Activated CD8-positive, alpha-beta memory T cell treated with anti-CD3 and anti-CD28 coated beads for 36 hours (primary cell): ENCODE measurements around the gene ZNF600. TPM values are rescaled to one million over a fixed set of nuclear protein-coding genes. Genes with fewer than 3 reads are reported as not detected.
"Not testable (repeated sequence)": the region's sequence is repeated elsewhere in the genome, so short reads cannot be mapped to it uniquely, and the experiment has no call there.

Experiments
- CTCF ChIA-PET: fragments of 350-600 bp; sonication (Branson Sonifier 250); formaldehyde crosslinking; loops from one replicate; lab custom pipeline; 2021; ENCODE audit warnings: antibody characterized with exemption; lab: Charles Lee
- POLR2A ChIA-PET: fragments of 350-600 bp; sonication (Branson Sonifier 250); formaldehyde crosslinking; loops from one replicate; lab custom pipeline; 2021; ENCODE audit warnings: antibody characterized with exemption; lab: Charles Lee
- total RNA-seq, 2 experiments: library from RNA; stranded (reverse); gene quantifications; one replicate each; pipeline ENCODE4 v1.2.3, GENCODE V29; 2021

ZNF600 gene
- total RNA-seq, 2 experiments from 2014 or later: 16.1 to 17.8 TPM

DNA sequence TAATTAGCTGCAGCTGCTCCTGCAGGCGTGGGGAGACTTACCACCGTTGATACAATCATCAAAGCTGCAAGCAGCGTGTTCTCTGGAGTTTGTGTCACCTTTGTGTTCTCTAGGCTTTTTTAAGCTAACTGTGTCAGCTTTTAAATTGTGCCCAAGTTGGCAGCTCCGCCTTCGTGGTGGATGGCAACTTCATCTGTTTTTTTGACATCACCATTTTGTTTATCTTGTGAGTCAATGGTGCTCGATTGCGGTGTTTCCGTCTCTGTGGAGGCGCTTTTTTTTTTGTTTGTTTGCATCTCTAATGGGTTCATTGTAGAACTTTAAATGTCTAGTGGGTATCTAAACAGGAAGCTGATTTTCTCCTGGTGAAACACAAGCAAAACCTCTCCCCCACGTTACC is 40.7 kb downstream of the ZNF600 start:
- POLR2A ChIA-PET: not testable (repeated sequence)

DNA sequence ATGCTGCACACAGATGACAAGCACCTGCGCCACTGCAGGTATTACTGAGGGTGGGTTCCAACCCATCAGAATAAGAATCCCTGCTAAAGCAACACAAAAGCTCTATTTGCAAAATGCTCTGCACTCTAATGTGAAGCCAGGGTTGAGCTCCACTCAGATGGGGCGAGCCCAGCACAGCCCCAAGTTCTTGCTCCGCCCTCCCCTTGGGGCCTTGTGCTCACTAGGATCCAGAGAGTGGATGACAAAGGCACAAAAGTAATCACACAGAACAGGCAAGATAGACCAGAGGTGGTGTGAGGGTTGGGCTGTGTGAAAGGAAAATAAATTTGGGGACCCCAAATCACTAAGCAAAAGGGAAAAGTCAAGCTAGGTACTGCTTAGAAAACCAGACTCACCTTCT is 43.5 kb downstream of the ZNF600 start:
- CTCF ChIA-PET: no interaction called here
- POLR2A ChIA-PET: no interaction called here

More for the DNA sequence above, 40.7 kb downstream of the ZNF600 start:
- CTCF ChIA-PET: not testable (repeated sequence)

DNA sequence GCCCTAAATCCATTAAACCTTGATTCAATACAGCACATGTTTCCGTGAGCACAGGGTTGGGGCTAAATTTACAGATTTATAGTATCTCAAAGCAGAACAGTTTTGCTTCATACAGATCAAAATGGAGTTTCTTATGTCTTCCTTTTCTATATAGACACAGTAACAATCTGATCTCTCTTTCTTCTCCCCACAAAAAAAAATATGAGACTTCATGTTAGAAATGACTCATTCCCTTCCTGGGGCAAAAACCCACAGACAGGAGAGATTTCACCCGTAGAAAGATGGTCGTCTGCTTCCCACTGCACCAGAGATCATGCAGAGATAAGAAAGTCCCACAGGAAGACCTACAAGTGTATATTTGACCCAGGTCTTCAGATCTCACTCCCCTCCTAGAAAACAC is 44.1 kb downstream of the ZNF600 start:
- ChIA-PET CTCF (no interaction called here), POLR2A (no interaction called here)

DNA sequence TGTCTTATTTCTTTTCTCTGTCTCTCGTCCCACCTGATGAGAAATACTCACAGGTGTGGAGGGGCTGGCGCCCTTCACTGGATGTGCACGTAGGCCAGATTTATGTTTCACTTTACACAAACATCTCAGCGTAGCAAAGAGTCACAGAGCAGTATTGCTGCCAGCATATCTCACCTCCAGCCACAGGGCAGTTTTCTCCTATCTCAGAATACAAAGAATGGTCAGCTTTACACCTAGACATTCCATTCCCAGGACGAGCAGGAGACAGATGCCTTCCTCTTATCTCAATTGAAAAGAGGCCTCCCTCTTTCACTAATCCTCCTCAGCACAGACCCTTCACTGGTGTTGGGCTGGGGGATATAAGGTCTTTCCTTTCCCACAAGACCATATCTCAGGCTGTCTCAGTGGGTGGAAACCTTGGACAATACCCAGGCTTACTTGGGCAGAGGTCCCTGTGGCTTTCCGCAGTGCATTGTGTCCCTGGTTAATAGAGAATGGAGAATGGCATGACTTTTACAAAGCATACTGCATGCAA is 44.6 kb downstream of the ZNF600 start:
- CTCF ChIA-PET: no interaction called here
- POLR2A ChIA-PET: no interaction called here

DNA sequence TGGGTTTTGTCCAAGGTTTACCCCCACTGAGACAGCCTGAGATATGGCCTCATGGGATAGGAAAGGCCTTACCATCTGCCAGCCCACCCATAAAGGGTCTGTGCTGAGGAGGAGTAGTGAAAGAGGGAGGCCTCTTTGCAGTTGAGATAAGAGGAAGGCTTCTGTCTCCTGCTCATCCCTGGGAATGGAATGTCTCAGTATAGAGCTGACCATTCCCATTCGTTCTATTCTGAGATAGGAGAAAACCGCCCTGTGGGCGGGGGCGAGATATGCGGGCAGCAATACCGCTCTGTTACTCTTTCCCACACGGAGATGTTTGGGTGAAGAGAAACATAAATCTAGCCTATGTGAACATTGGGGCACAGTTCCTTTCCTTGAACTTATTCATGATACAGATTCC is 45.2 kb downstream of the ZNF600 start:
- CTCF ChIA-PET, POLR2A ChIA-PET: not testable (repeated sequence)

DNA sequence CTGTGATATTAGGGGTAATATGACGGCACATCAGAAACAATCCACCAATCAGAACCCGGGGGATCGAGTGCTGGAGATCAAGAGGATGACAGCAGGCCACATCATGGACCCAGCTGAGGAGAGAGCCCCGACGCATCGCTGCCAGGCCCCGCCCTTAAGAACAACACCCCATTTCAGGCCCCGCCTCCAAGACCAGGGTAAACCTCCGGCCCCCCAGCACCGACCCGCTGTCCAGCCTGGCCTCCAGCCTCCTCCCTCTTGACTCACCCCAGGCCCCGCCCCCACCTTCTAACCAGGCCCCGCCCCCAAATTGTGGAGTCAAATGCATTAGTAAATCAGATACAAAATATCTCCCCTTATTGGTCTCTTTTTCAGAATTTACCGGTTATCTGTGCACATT is 47.0 kb downstream of the ZNF600 start:
- ChIA-PET POLR2A (no interaction called here), CTCF (no interaction called here)

DNA sequence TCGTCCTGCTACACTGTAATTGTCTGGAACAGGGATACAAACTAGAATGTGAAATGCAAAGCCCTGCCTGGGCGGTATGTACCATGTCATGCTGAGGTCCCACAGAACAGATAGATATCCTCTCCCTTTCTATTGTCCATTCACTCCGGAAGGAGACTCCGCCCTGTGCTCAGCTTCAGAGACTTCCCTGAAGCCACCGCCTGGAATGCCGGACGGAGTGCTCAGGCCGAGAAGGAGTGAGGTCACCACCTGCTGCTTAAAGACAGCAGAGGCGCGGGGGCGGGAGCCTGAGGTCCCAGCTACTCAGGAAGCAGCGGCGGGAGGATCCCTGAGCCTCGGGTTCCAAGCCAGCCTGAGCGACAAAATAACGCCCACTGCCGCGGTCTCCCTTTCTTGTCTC is 50.9 kb downstream of the ZNF600 start:
- CTCF ChIA-PET: no interaction called here
- POLR2A ChIA-PET: no interaction called here

DNA sequence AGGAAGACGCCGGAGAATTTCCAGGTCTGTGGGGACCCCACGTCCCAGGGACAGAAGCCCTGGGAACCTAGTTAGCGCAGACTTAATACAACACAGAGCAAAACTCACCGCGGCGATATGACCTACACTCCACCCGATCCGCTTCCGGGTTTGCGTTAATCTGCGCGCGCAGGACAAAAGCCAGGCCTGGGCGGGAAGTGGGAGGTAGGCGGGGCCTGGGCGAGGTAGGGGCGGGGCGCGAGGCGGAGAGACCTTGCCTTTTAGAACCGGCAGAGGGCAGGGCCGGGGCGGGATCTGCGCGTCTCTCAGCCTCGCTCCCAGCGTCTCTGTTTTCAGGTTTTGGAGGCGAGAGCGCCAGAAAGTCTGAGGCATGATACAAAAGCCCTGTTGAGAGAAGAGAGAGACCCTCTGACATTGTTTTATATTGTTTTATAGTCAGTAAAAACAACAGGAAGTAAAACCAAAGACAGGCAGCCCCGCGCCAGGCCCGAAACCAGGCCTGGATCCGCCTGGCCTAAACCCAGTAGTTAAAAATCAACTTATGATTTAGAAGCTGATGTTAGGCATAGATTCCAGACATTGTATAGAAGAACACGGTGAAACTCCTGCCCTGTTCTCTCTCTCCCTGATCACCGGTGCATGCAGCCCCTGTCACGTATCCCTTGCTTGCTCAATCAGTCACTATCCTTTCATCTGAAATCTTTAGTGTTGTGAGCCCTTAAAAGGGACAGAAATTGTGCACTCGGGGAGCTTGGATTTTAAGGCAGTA is 51.5 kb downstream of the ZNF600 start, which contains the start of gene ZNF611:
ZNF611 (minus strand) TSS at position 152 of the 769 bp plus-strand sequence. CDS start 19,150 bp downstream, outside the sequence.
- POLR2A ChIA-PET: no interaction called here
- CTCF ChIA-PET: no interaction called here

DNA sequence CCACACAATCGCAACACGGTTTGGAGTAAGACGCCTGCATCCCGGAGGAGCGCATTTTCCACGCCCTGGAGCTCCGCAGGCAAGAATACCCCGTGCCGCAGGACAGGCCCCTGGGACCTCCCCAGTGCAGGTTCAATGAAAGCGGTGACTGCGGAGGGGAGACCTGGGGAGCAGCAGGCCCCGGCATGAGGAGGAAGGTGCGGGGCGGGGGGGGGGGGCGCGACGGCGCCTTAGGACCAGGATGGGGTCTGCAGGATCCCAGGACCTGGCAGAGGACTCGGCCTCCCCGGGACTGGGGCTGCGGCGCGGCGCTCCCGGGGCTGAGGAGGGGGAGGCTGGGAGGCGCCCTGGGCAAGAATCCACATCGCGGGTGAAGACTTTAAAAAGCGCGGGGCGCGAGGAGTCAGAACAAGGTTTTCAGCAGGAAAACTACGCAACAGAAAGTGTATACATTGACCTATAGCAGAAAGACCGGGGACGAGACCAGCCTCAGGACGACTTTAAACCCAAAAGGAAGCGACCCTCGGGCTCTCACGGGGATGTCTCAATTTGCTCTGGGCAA is 52.2 kb downstream of the ZNF600 start:
- ChIA-PET CTCF (no interaction called here), POLR2A (interaction anchor here (0.6 to 0.7 kb wide), 2 partner anchors 53 to 509 kb away, joined by 5 to 8 read pairs; no protein-coding TSS in a partner anchor)

DNA sequence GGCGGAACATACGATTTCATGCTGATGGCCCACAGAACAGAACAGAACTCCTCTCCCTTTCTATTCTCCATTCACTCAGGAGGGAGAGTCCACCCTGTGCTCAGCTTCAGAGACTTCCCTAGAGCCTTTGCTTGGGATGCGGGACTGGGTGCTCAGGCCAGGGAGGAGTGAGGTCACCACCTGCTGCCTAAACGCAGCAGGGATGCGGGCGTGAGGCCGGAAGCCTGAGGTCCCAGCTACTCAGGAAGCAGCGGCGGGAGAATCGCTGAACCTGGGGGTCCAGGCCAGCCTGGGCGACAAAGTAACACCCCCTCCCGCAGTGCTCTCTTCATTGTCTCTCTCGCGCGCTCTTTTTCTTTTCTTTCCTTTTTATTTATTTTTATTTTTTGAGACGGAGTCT is 60.5 kb downstream of the ZNF600 start:
- POLR2A ChIA-PET, CTCF ChIA-PET: not testable (repeated sequence)

DNA sequence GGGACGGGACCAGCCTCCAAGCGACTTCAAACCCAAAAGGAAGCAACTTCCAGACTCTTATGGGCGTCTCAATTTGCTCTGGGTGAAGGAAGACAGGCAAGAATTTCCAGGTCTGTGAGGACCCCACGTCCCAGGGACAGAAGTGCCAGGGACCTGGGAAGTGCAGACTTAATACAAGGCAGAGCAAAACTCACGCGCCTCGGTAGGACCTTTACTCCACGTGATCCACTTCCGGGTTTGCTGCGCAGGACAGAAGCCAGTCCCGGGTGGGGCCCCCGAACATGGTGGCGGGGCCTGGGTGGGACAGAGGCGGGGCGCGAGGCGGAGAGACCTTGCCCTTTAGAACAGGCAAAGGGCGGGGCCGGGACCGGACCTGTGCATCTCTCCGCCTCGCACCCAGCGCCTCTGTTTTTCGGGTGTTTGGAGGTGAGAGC is 61.0 kb downstream of the ZNF600 start:
- POLR2A ChIA-PET: no interaction called here
- CTCF ChIA-PET: no interaction called here

DNA sequence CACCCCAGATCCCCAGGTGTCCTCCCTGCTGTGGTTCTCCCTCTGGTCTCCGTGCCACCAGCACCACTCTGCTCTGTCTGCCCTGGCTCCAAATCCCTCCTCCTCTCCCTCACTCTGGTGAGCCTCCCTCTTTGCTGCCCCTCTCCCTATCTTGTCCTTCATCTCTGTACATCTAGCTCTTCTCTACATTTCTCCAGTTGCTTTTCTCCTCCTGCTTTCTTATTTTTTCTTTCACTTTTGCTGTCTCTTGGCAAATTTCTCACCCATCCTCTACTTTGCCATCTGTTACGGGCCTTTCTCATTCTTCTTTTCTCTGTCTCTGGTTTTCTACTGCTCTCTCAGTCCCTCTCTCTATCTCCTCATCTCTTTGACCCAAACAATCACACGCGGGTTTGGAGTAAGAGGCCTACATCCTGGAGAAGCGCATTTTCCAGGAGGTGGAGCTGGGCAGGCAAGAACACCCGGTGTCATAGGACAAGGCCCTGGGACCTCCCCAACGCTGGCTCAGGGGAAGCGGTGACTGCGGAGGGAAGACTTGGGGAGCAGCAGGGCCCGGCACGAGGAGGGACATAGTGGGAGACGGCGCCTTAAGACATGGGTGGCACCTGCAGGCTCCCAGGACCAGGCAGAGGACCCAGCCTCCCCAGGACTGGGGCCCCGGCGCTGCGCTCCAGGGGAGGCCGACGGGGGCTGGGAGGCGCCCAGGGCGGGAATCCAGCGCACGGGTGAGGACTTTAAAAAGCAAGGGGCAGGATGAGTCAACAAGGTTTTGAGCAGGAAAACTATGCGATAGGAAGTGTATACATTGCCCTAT is 61.7 kb downstream of the ZNF600 start:
- POLR2A ChIA-PET: no interaction called here
- CTCF ChIA-PET: no interaction called here

DNA sequence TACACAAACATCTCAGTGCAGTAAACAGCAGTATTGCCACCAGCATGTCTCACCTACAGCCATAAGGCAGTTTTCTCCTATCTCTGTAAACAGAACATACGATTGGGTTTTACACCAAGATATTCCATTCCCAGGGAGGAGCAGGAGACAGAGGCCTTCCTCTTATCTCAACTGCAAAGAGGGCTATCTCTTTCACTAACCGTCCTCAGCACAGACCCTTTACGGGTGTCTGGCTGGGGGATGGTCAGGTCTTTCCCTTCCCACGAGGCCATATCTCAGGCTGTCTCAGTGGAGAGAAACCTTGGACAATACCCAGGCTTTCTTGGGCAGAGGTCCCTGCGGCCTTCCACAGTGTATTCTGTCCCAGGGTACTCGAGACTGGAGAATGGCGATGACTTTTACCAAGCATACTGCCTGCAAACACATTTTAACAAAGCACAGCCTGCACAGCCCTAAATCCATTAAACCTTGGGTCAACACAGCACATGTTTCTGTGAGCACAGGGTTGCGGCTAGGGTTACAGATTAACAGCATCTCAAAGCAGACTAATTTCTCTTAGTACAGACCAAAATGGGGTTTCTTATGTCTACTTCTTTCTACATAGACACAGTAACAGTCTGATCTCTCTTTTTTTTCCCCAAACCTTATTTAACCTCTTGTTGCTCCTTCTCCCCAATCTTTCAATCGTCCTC is 62.5 kb downstream of the ZNF600 start:
- POLR2A ChIA-PET, CTCF ChIA-PET: not testable (repeated sequence)

DNA sequence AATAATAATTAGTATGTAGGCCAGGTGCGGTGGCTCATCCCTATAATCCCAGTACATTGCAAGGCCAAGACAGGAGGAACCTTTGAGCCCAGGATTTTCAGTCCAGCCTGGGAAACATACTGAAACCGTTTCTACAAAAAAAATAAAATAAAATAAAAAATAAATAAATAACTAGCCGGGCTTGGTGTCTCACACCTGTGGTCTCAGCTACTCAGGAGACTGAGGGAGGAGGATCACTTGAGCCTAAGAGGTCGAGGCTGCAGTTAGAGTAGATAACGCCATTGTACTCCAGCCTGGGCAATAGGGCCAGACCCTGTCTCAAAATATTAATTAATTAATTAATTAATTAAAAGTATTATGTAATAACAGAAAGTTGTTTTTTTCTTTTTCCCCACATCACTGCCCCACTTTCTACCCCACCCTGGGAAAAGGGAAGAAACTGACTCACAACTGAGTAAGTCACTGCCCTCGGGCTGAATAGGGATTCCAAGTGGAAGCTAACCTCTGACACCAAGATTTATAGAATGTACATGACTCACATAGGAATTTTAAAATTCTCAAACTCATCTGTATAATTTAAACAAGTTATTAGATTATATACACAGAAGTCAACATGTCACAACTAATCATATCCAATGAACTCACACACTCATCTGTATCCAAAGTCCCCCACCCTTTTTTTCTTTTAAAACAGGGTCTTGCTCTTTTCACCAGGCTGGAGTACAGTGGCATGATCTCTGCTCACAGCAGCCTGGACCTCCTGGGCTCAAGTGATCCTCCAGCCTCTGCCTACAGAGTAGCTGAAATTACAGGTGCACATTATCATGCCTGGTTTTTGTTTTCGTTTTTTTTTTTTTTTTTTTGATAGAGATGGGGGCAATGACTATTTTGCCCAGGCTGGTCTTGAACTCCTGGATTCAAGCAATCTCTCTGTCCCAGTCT is 64.3 kb downstream of the ZNF600 start:
- CTCF ChIA-PET: no interaction called here
- POLR2A ChIA-PET: no interaction called here

DNA sequence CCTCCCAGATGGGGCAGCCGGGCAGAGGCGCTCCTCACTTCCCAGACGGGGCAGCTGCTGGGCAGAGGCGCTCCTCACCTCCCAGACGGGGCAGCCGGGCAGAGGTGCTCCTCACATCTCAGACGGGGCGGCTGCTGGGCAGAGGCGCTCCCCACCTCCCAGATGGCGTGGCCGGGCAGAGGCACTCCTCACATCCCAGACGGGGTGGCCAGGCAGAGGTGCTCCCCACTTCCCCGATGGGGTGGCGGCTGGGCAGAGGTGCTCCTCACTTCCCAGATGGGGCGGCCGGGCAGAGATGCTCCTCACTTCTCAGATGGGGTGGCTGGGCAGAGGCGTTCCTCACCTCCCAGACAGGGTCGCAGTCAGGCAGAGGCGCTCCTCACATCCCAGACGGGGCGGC is 66.0 kb downstream of the ZNF600 start:
- CTCF ChIA-PET, POLR2A ChIA-PET: not testable (repeated sequence)

DNA sequence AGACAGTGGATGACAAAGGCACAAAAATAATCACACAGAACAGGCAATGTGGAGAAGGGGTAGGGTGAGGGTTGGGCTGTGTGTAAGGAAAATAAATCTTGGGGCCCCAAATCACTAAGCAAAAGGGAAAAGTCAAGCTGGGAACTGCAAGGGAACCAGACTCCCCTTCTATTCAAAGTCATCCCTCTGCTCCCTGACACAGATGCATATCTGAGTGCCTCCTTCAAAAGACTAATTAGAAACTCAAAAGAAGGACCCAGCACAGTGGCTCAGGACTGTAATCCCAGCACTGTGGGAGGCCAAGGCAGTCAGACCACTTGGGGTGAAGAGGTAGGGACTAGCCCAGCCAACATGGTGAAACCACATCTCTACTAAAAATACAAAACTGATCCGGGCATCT is 70.1 kb downstream of the ZNF600 start:
- ChIA-PET CTCF (interaction anchor here (0.6 kb wide), 1 partner anchor 113 kb away, joined by 4 read pairs; no protein-coding TSS in a partner anchor), POLR2A (no interaction called here)

DNA sequence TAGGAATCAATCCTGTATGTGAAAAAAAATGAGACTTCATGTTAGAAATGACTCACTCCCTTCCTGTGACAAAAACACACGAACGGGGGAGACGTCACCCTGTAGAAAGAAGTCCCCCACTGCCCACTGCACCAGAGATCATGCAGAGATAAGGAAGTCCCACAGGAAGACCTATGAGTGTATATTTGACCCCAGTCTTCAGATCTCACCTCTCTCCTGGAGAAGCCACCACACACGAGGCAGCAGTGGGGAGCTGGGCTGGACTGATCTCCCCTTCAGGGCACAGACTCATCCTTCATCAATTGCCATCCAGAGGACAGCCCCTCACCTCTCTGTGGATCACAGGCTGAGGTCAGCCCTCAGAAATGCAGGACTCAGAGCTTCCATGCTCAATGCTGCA is 70.7 kb downstream of the ZNF600 start:
- POLR2A ChIA-PET: not testable (repeated sequence)
- CTCF ChIA-PET: interaction anchor here (0.6 kb wide), 1 partner anchor 112 kb away, joined by 4 read pairs; no protein-coding TSS in a partner anchor

DNA sequence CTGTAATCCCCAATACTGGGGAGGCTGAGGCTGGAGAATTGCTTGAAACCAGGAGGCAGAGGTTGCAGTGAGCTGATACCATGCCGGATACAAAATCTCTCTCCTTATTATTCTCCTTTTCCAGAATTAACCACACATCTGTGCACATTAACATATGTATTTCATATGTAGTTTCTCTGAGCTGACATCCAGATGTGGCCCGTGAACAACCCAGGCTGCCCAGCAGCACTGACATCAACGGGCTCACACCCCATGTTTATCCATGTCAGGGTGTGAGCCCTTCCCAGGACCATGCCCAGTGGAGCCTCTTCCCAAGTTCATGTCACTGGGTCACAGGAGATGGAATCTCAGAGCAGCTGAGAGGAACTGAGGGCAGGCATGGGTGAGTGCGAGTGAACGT is 71.3 kb downstream of the ZNF600 start:
- POLR2A ChIA-PET: not testable (repeated sequence)
- CTCF ChIA-PET: interaction anchor here (0.6 kb wide), 1 partner anchor 23 kb away, joined by 3 read pairs; no protein-coding TSS in a partner anchor
